HEK293 (cell line): ENCODE data around the gene TUBB3.

Experiments
- CTCF ChIA-PET: fragments of 350-600 bp; formaldehyde crosslinking; extraction: SDS; loops from one replicate; lab custom pipeline; 2021; ENCODE audit warnings: antibody characterized with exemption; lab: Yijun Ruan, JAX
- POLR2A ChIA-PET: fragments of 300-600 bp; formaldehyde crosslinking; extraction: SDS; loops from one replicate; lab custom pipeline; 2020; ENCODE audit warnings: antibody characterized with exemption, inconsistent platforms; lab: Yijun Ruan, JAX
- H3K27ac ChIP-seq: fragments of 200-500 bp; sonication (Bioruptor generic); 2 replicates; pipeline ENCODE4 v1.5.1; 2014; ENCODE audit warnings: low read depth, low read length, control low read depth, inconsistent platforms; ENCODE audit errors: extremely low read depth
- H3K36me3 ChIP-seq, 2 experiments: fragments of 200-500 bp in 1 of 2; sonication (Bioruptor generic) in 1 of 2; 1 replicate in 1 of 2; 2 replicates in 1 of 2; pipeline ENCODE4 v1.5.1; 2014 to 2017; ENCODE audit warnings: inconsistent platforms in 2 of 2, low read length in 2 of 2; ENCODE audit not compliant: control insufficient read depth in 2 of 2, insufficient read depth in 1 of 2
- H3K4me1 ChIP-seq: fragments of 200-500 bp; sonication (Bioruptor generic); 2 replicates; pipeline ENCODE4 v1.5.1; 2014; ENCODE audit warnings: mild to moderate bottlenecking, low read length, inconsistent platforms; ENCODE audit not compliant: control insufficient read depth, insufficient read depth
- H3K4me3 ChIP-seq: 2 replicates; pipeline ENCODE4 v1.5.1; 2011; ENCODE audit warnings: low read depth, mild to moderate bottlenecking, control low read depth, low read length, moderate library complexity
- H3K9me3 ChIP-seq: fragments of 200-500 bp; sonication (Bioruptor generic); 2 replicates; pipeline ENCODE4 v1.5.1; 2014; ENCODE audit warnings: low read depth, low read length, inconsistent platforms; ENCODE audit not compliant: control insufficient read depth, insufficient read depth
- GFI1B ChIP-seq: fragments of 450-650 bp; formaldehyde crosslinking; IDR thresholded peaks from 2 replicates; pipeline ENCODE4 v1.5.1; 2016; ENCODE audit warnings: missing biosample characterization, missing genetic modification characterization
- HIC1 ChIP-seq: fragments of 450-650 bp; formaldehyde crosslinking; IDR thresholded peaks from 2 replicates; pipeline ENCODE4 v1.5.1; 2016; ENCODE audit warnings: missing biosample characterization, missing genetic modification characterization
- KLF17 ChIP-seq: fragments of 450-650 bp; formaldehyde crosslinking; IDR thresholded peaks from 2 replicates; pipeline ENCODE4 v1.5.1; 2016; ENCODE audit warnings: missing biosample characterization, missing genetic modification characterization
- PRDM10 ChIP-seq: fragments of 450-650 bp; formaldehyde crosslinking; IDR thresholded peaks from 2 replicates; pipeline ENCODE4 v1.5.1; 2016; ENCODE audit warnings: missing biosample characterization, missing genetic modification characterization
- SCRT2 ChIP-seq: fragments of 450-650 bp; formaldehyde crosslinking; IDR thresholded peaks from 2 replicates; pipeline ENCODE4 v1.5.1; 2016; ENCODE audit warnings: missing biosample characterization, missing genetic modification characterization
- ZBTB11 ChIP-seq: fragments of 450-650 bp; formaldehyde crosslinking; conservative IDR thresholded peaks from 2 replicates; pipeline ENCODE4 v1.5.1; 2016; ENCODE audit warnings: low read depth, missing biosample characterization, missing genetic modification characterization
- ZBTB21 ChIP-seq: fragments of 450-650 bp; formaldehyde crosslinking; IDR thresholded peaks from 2 replicates; pipeline ENCODE4 v1.5.1; 2017; ENCODE audit warnings: missing biosample characterization, missing genetic modification characterization
- ZBTB8A ChIP-seq: fragments of 450-650 bp; formaldehyde crosslinking; IDR thresholded peaks from 2 replicates; pipeline ENCODE4 v1.5.1; 2016; ENCODE audit warnings: missing biosample characterization, missing genetic modification characterization
- ZFP37 ChIP-seq: fragments of 450-650 bp; formaldehyde crosslinking; IDR thresholded peaks from 2 replicates; pipeline ENCODE4 v1.5.1; 2016; ENCODE audit warnings: missing biosample characterization, missing genetic modification characterization
- ZNF23 ChIP-seq: fragments of 450-650 bp; formaldehyde crosslinking; IDR thresholded peaks from 2 replicates; pipeline ENCODE4 v1.5.1; 2016; ENCODE audit warnings: missing biosample characterization, missing genetic modification characterization, borderline replicate concordance
- ZNF280D ChIP-seq: fragments of 450-650 bp; formaldehyde crosslinking; IDR thresholded peaks from 2 replicates; pipeline ENCODE4 v1.5.1; 2016; ENCODE audit warnings: missing biosample characterization, missing genetic modification characterization
- ZNF302 ChIP-seq: fragments of 450-650 bp; formaldehyde crosslinking; IDR thresholded peaks from 2 replicates; pipeline ENCODE4 v1.5.1; 2016; ENCODE audit warnings: missing biosample characterization, missing genetic modification characterization, low read depth
- ZNF311 ChIP-seq: fragments of 450-650 bp; formaldehyde crosslinking; IDR thresholded peaks from 2 replicates; pipeline ENCODE4 v1.5.1; 2017; ENCODE audit warnings: missing biosample characterization, missing genetic modification characterization, borderline replicate concordance
- ZNF341 ChIP-seq: fragments of 450-650 bp; formaldehyde crosslinking; IDR thresholded peaks from 2 replicates; pipeline ENCODE4; 2016; ENCODE audit warnings: low read depth, missing biosample characterization, missing genetic modification characterization
- ZNF416 ChIP-seq: fragments of 450-650 bp; formaldehyde crosslinking; IDR thresholded peaks from 2 replicates; pipeline ENCODE4 v1.5.1; 2016; ENCODE audit warnings: missing biosample characterization, missing genetic modification characterization
- ZNF426 ChIP-seq: fragments of 450-650 bp; formaldehyde crosslinking; IDR thresholded peaks from 2 replicates; pipeline ENCODE4 v1.5.1; 2017; ENCODE audit warnings: missing biosample characterization, missing genetic modification characterization, mild to moderate bottlenecking, inconsistent platforms, moderate library complexity
- ZNF521 ChIP-seq: fragments of 450-650 bp; formaldehyde crosslinking; IDR thresholded peaks from 2 replicates; pipeline ENCODE4 v1.5.1; 2017; ENCODE audit warnings: missing biosample characterization, mild to moderate bottlenecking, missing genetic modification characterization
- ZNF707 ChIP-seq: fragments of 450-650 bp; formaldehyde crosslinking; IDR thresholded peaks from 2 replicates; pipeline ENCODE4 v1.5.1; 2016; ENCODE audit warnings: missing biosample characterization, missing genetic modification characterization

TUBB3 gene

GRCh38 chr16:89984216-89984615 lies 61.1 kb downstream of the TUBB3 start (continued):
- TF ChIP-seq ZNF707 (tag by site-specific recombination) (no peak), ZBTB8A (tag by site-specific recombination) (no peak), SCRT2 (tag by site-specific recombination) (no peak), PRDM10 (tag by site-specific recombination) (no peak)

GRCh38 chr16:89985219-89985618 lies 62.1 kb downstream of the TUBB3 start:
- Histone ChIP-seq H3K27ac (no peak overlapping the region), H3K4me3 (no peak overlapping the region), H3K36me3 (peaks cover 53 to 85% of the 10 kb centered on the region in 2 experiments), H3K9me3 (no peaks in the 10 kb centered on the region), H3K4me1 (no peaks in the 10 kb centered on the region)
- POLR2A ChIA-PET = interaction anchor here (0.8 kb wide), 1 partner anchor 12 kb away, joined by 11 read pairs; no protein-coding TSS in a partner anchor
- CTCF ChIA-PET = no interaction called here
- TF ChIP-seq ZNF521 (tag by site-specific recombination) (no peak), ZNF311 (tag by site-specific recombination) (no peak), ZBTB21 (tag by site-specific recombination) (no peak), ZBTB11 (tag by site-specific recombination) (no peak), PRDM10 (tag by site-specific recombination) (no peak), ZNF341 (tag by site-specific recombination) (no peak), GFI1B (no peak), KLF17 (tag by site-specific recombination) (no peak), ZNF302 (tag by site-specific recombination) (no peak), ZNF426 (no peak), ZNF280D (no peak), ZNF416 (tag by site-specific recombination) (no peak), HIC1 (tag by site-specific recombination) (no peak), ZNF23 (no peak), ZFP37 (tag by site-specific recombination) (no peak)
